ENCODE data around the gene MYO5B. TPM values are rescaled to one million over a fixed set of nuclear protein-coding genes. Genes with fewer than 3 reads are reported as not detected.
A peak's percentile ranks its signal among the peaks of the same experiment; 100 is the strongest.

MYO5B gene
- total RNA-seq, 2 donors from 2014 or later, result 106 to 132 TPM

DNA sequence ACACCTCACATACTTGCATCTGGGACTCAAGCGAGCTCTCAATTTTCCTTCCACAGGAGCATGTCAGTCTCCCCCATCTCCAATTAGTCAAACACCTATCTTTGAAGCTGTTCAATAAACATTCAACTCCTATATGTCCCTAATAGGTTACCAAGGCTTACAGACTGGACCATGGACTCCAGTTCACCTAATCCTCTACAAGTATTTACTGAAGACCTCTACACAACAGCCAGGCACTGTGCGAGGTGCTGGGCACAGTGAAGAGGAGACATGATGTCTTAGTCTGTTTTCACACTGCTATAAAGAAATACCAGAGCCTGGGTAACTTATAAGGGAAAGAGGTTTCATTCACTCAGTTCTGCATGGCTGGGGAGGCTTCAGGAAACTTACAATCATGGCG, 129.9 kb downstream of the MYO5B start:
- H3K9ac ChIP-seq (ENCODE audit: low read depth in 2 of 2, low read length in 2 of 2), result no peak overlapping the region
- TF ChIP-seq, protein P1, sequence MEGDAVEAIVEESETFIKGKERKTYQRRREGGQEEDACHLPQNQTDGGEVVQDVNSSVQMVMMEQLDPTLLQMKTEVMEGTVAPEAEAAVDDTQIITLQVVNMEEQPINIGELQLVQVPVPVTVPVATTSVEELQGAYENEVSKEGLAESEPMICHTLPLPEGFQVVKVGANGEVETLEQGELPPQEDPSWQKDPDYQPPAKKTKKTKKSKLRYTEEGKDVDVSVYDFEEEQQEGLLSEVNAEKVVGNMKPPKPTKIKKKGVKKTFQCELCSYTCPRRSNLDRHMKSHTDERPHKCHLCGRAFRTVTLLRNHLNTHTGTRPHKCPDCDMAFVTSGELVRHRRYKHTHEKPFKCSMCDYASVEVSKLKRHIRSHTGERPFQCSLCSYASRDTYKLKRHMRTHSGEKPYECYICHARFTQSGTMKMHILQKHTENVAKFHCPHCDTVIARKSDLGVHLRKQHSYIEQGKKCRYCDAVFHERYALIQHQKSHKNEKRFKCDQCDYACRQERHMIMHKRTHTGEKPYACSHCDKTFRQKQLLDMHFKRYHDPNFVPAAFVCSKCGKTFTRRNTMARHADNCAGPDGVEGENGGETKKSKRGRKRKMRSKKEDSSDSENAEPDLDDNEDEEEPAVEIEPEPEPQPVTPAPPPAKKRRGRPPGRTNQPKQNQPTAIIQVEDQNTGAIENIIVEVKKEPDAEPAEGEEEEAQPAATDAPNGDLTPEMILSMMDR (IDR thresholded peaks at IDR 0.05), result no peak
- intact Hi-C loops (cut with DNase I), result no loop called here

DNA sequence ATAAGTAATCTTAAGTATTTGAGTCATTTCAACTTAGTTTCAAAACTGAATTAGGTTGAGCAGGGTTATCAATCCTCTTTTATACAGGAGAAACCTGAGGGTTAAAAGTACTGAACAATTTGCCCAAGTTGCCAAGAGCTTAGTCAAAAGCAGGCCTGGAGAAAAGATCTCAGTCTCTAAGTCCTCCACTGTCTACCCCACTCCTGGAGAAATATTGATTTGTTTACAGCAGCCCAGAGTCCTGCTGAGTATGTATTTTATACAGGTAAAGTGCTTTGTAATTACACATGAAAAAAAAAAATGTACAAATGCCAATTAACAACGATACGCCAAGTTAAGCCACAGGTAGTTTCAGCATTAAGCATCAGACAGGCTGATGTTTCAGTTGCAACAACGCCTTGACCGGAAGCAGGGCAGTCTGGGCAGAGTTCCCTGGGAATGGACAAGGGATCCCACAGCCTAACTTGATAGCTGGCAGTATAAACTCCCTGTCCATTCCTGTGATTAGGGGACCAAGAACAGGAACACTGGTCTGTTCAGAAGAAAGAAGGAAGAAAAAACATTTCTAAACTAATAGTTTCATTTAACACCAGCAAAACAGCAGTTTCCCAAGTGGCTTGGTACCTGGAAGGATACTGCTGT, 132.9 kb downstream of the MYO5B start:
- intact Hi-C loops (cut with DNase I), result no loop called here
- peaks cover 10% of the 10 kb centered on the region for H3K4me1 ChIP-seq
- H3K36me3 ChIP-seq, result no peaks in the 10 kb centered on the region
- no peaks in the 10 kb centered on the region for H3K27me3 ChIP-seq
- DNase-seq, result no peak
- no peak overlapping the region for H3K9ac ChIP-seq (ENCODE audit: low read depth in 2 of 2, low read length in 2 of 2)
- H3K27ac ChIP-seq, result no peak overlapping the region
- H3K4me3 ChIP-seq, result no peak overlapping the region
- no peaks in the 10 kb centered on the region for H3K9me3 ChIP-seq
- TF ChIP-seq, protein P1 (IDR thresholded peaks at IDR 0.05), result no peak

More for the DNA sequence above, 129.9 kb downstream of the MYO5B start:
- no peak for DNase-seq
- peaks cover 5% of the 10 kb centered on the region for H3K4me1 ChIP-seq
- H3K4me3 ChIP-seq, result no peak overlapping the region
- no peaks in the 10 kb centered on the region for H3K36me3 ChIP-seq
- H3K9me3 ChIP-seq, result no peaks in the 10 kb centered on the region
- H3K27ac ChIP-seq, result no peak overlapping the region
- no peaks in the 10 kb centered on the region for H3K27me3 ChIP-seq

DNA sequence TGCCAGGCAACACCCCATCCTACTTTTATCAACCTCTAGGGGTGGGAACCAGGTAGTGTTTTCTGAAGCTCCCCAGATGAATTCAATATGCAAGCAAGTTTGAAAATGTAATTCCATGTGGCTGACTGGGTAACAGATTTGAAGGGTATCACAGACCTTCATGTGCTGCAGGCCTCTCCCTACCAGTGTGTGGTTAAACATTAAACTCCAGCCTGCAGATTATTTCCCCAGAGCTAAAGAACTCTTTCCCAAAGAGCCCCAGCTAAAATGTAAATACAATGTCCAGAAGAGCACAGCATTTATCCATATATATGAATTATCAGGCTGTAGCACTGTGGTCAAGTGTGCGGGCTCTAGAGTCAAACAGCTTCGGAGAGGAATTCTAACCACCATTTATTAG, 134.1 kb downstream of the MYO5B start:
- Histone ChIP-seq H3K36me3 (no peaks in the 10 kb centered on the region), H3K9me3 (no peaks in the 10 kb centered on the region), H3K27ac (no peak overlapping the region), H3K27me3 (no peaks in the 10 kb centered on the region), H3K4me3 (no peak overlapping the region), H3K9ac (ENCODE audit: low read depth in 2 of 2, low read length in 2 of 2) (no peak overlapping the region), H3K4me1 (peaks cover 10% of the 10 kb centered on the region)
- no peak for DNase-seq
- intact Hi-C loops (cut with DNase I), result no loop called here
- TF ChIP-seq, protein P1 (IDR thresholded peaks at IDR 0.05), result no peak

DNA sequence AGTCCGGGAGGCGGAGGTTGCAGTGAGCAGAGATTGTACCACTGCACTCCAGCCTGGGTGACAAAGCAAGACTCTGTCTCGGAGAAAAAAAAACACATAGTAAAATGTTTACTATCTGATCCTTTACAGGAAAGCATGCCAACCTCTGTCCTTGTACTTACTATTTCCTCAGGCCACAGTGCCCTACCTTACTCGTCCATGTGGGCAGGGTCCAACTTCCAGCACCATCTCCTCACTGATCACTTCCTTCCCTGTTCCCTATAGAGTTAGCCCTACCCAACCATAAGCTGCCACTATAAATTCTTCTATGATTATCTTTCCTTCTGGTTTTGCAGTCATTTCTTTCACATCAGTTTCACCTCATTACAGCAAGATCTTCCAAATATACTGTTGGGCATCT, 136.2 kb downstream of the MYO5B start:
- TF ChIP-seq, protein P1 (IDR thresholded peaks at IDR 0.05), result no peak
- H3K27me3 ChIP-seq, result no peaks in the 10 kb centered on the region
- no peaks in the 10 kb centered on the region for H3K36me3 ChIP-seq
- DNase-seq, result peak; percentile 57
- H3K9ac ChIP-seq (ENCODE audit: low read depth in 2 of 2, low read length in 2 of 2), result no peak overlapping the region
- no peak overlapping the region for H3K4me3 ChIP-seq
- peaks cover 10% of the 10 kb centered on the region for H3K4me1 ChIP-seq
- intact Hi-C loops (cut with DNase I), result no loop called here
- no peak overlapping the region for H3K27ac ChIP-seq
- no peaks in the 10 kb centered on the region for H3K9me3 ChIP-seq

DNA sequence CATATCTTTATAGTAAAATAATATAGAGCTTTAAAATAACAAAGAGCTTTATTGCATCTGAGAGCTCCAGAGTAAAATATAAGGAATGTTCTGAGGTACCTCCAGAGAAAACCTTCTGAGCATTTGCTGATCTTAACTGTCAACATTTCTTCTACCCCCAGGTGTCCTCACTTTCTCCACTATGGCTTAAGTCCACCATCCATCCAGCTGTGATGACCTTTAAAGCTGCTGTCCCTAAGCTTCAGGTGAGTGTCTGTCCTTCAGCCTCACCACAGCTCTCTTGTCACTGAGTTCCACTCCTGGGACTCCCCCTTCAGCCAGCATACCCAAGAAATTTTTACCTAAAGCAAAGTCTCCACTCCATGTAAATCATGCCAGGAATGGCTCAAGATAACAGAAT, 137.9 kb downstream of the MYO5B start:
- no peaks in the 10 kb centered on the region for H3K27me3 ChIP-seq
- no peaks in the 10 kb centered on the region for H3K9me3 ChIP-seq
- H3K4me3 ChIP-seq, result no peak overlapping the region
- TF ChIP-seq, protein P1 (IDR thresholded peaks at IDR 0.05), result no peak
- no peak for DNase-seq
- no peaks in the 10 kb centered on the region for H3K36me3 ChIP-seq
- H3K4me1 ChIP-seq, result peaks cover 10% of the 10 kb centered on the region
- no peak overlapping the region for H3K9ac ChIP-seq (ENCODE audit: low read depth in 2 of 2, low read length in 2 of 2)
- intact Hi-C loops (cut with DNase I), result no loop called here
- H3K27ac ChIP-seq, result no peak overlapping the region

All from colonic mucosa (tissue), 4 donors.